HepG2 (cell line): ENCODE measurements around the gene TRMT5. TPM values are rescaled to one million over a fixed set of nuclear protein-coding genes. Genes with fewer than 3 reads are reported as not detected.

Experiments
- ATAC-seq: fragments of 200-7000 bp; cut with Tn5 transposase; 3 replicates; pipeline ENCODE4 v1.9.1; 2020; ENCODE audit warnings: mild to moderate bottlenecking, moderate library complexity
- BruUV-seq: library from RNA; stranded (reverse); fragments of 400-500 nt; replicated peaks from 2 replicates; lab custom pipeline; 2021; lab: Mats Ljungman, UMichigan
- CTCF ChIA-PET: fragments of 300-600 bp; formaldehyde crosslinking; extraction: SDS; loops from one replicate; lab custom pipeline; 2021; ENCODE audit warnings: low total read pairs, inconsistent platforms, low intra/inter-chr PET ratio; lab: Yijun Ruan, JAX
- POLR2A ChIA-PET: fragments of 350-600 bp; sonication (Branson Sonifier 250); formaldehyde crosslinking; loops from one replicate; lab custom pipeline; 2020; ENCODE audit warnings: antibody characterized with exemption, inconsistent platforms; lab: Yijun Ruan, JAX
- DNase-seq: peaks from one replicate; pipeline ENCODE4 v3.0.0-alpha.2; 2015; ENCODE audit warnings: low spot score
- FAIRE-seq: peaks from 3 replicates; lab custom pipeline; 2011; peaks lifted over from hg19 to GRCh38; lab: Jason Lieb, UNC
- H2AFZ ChIP-seq: one replicate; pipeline ENCODE4 v1.6.1; 2011; ENCODE audit warnings: low read length, inconsistent platforms
- H3K27ac ChIP-seq: fragments of 300-600 bp; 3 replicates; pipeline ENCODE4 v1.8.0; 2011; ENCODE audit warnings: mixed run types, mild to moderate bottlenecking, mixed read lengths, low read length, inconsistent platforms; ENCODE audit not compliant: insufficient read depth; ENCODE audit errors: extremely low read length
- H3K27me3 ChIP-seq, 2 experiments: fragments of 200-600 bp in 1 of 2; 2 replicates in 1 of 2; 3 replicates in 1 of 2; pipeline versions ENCODE4 v1.6.0 to v1.8.0; 2011; ENCODE audit warnings: low read length in 2 of 2, mild to moderate bottlenecking in 2 of 2, moderate library complexity in 2 of 2, inconsistent platforms in 1 of 2; ENCODE audit not compliant: insufficient read depth in 2 of 2, control insufficient read depth in 1 of 2
- H3K36me3 ChIP-seq, 2 experiments: fragments of 200-600 bp in 1 of 2; replicated peaks in 1 of 2; 2 replicates in 1 of 2; 3 replicates in 1 of 2; pipeline versions ENCODE4 v1.5.1 to v1.8.0; 2011; ENCODE audit warnings: low read length in 2 of 2, inconsistent platforms in 1 of 2; ENCODE audit not compliant: insufficient read depth in 2 of 2, control insufficient read depth in 1 of 2
- H3K4me1 ChIP-seq: 2 replicates; pipeline ENCODE4 v1.5.1; 2012; ENCODE audit warnings: low read length, inconsistent platforms; ENCODE audit not compliant: insufficient read depth
- H3K4me2 ChIP-seq: 2 replicates; pipeline ENCODE4 v1.6.0; 2011; ENCODE audit warnings: low read depth, low read length, inconsistent platforms
- H3K4me3 ChIP-seq, 3 experiments: fragments of 200-600 bp in 1 of 3; sonication (generic), shearing (Covaris generic) in 1 of 3; replicated peaks in 1 of 3; 2 replicates each; pipeline ENCODE4 v1.5.1; 2011 to 2016; ENCODE audit warnings: low read length in 3 of 3, inconsistent platforms in 2 of 3, low read depth in 2 of 3, mild to moderate bottlenecking in 2 of 3, control low read depth in 1 of 3, mixed read lengths in 1 of 3; ENCODE audit not compliant: insufficient read depth in 1 of 3
- H3K79me2 ChIP-seq: one replicate; pipeline ENCODE4 v1.6.1; 2011; ENCODE audit warnings: low read length, inconsistent platforms; ENCODE audit not compliant: insufficient read depth
- H3K9ac ChIP-seq: 2 replicates; pipeline ENCODE4 v1.6.0; 2011; ENCODE audit warnings: mild to moderate bottlenecking, low read depth, low read length, inconsistent platforms; ENCODE audit not compliant: insufficient read depth
- H3K9me3 ChIP-seq: 2 replicates; pipeline ENCODE4 v1.5.1; 2012; ENCODE audit warnings: mild to moderate bottlenecking, low read length
- H4K20me1 ChIP-seq: 2 replicates; pipeline ENCODE4 v1.6.0; 2011; ENCODE audit warnings: inconsistent platforms, mild to moderate bottlenecking, low read length, moderate library complexity; ENCODE audit not compliant: insufficient read depth
- LBX2 ChIP-seq: sonication (generic); formaldehyde crosslinking; IDR thresholded peaks from 2 replicates; pipeline ENCODE4 v1.5.0; 2020; ENCODE audit warnings: missing genetic modification reagents, mild to moderate bottlenecking, borderline replicate concordance
- ZMYM2 ChIP-seq: sonication (generic); formaldehyde crosslinking; IDR thresholded peaks from 2 replicates; pipeline ENCODE4 v1.8.0; 2022; ENCODE audit warnings: mild to moderate bottlenecking, missing genetic modification reagents
- ZNF280D ChIP-seq: sonication (generic); formaldehyde crosslinking; IDR thresholded peaks from 2 replicates; pipeline ENCODE4 v1.5.1; 2020; ENCODE audit warnings: mild to moderate bottlenecking, missing genetic modification reagents
- ZNF7 ChIP-seq: IDR thresholded peaks from 2 replicates; pipeline ENCODE4 v1.6.1; 2016; ENCODE audit warnings: missing biosample characterization, missing genetic modification reagents
- in situ Hi-C: cut with HindIII; loops from 2 replicates; pipeline ENCODE4 v1.10.0; 2017; ENCODE audit warnings: low pct_unique_long_range_greater_than_20kb; ENCODE audit not compliant: extremely low pct_ligation_motif_present
- intact Hi-C: fragments of 100-400 bp; cut with micrococcal nuclease; formaldehyde crosslinking; loops from one replicate; pipeline ENCODE4 v1.10.0; 2022; ENCODE audit not compliant: unreplicated experiment
- polyA plus RNA-seq, 8 experiments: library from polyadenylated mRNA; depleted of rRNA in 3 of 8; stranded (reverse) in 7 of 8; unstranded in 1 of 8; fragments of >200 nt; fragmentation: Illumina TruSeq in 4 of 8; extraction: Trizol in 4 of 8; gene quantifications; 2 replicates each; pipeline versions ENCODE4 v1.2.1 to v1.2.3, GENCODE V29; 2011 to 2016; ENCODE audit warnings: low read depth in 4 of 8, missing spikeins in 1 of 8, mixed read lengths in 1 of 8; ENCODE audit not compliant: insufficient read depth in 1 of 8
- total RNA-seq, 5 experiments: library from RNA; depleted of rRNA; stranded (reverse); fragments of >200 nt; fragmentation: Illumina TruSeq; extraction: Trizol; gene quantifications; 2 replicates each; pipeline ENCODE4 v1.2.3, GENCODE V29; 2016; ENCODE audit warnings: low read depth in 1 of 5
- TF ChIP-seq, protein P1 (sequence below): sonication (generic); formaldehyde crosslinking; IDR thresholded peaks from 2 replicates; pipeline ENCODE4 v1.8.1; 2023; ENCODE audit warnings: mild to moderate bottlenecking, moderate library complexity, missing genetic modification reagents
- TF ChIP-seq, protein P2 (sequence below): IDR thresholded peaks from 2 replicates; pipeline ENCODE4 v1.6.1; 2016; ENCODE audit warnings: low read depth, control low read depth
- TF ChIP-seq, protein P3 (sequence below): sonication (generic); formaldehyde crosslinking; IDR thresholded peaks from 2 replicates; pipeline ENCODE4 v1.9.0; 2021; ENCODE audit warnings: missing genetic modification reagents, borderline replicate concordance

The TRMT5 gene
- total and polyA plus RNA-seq, 2 of the 13 experiments (the other 11 are each of a cell fraction or from before 2014, with no cell fraction given) = 3.6 to 16.0 TPM

- Histone ChIP-seq H3K9me3 (no peaks in the 10 kb centered on the region), H3K4me2 (no peak overlapping the region)
- FAIRE-seq (no peak), ATAC-seq (no peak)
- POLR2A ChIA-PET = no interaction called here
- TF ChIP-seq ZNF7 (CRISPR knock-in tag) = no peak
- TF ChIP-seq ZMYM2 = no peak
- no peak for TF ChIP-seq LBX2 (CRISPR knock-in tag)
- no peak for TF ChIP-seq ZNF280D
- TF ChIP-seq, protein P1, sequence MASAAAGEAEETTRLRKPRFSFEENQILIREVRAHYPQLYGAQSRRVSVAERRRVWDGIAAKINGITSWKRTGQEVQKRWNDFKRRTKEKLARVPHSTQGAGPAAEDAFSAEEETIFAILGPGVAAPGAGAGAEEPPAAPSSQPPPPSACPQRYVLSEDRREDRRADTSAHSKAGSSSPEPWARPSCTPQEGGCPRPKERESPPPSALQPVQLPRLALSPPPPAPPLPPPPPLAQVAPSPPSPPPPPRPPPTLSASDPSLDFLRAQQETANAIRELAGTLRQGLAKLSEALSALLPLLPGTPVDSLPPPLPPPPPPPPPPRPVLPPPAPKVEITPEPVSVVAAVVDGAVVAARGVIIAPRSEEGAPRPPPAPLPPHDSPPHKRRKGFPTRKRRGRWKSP (CRISPR knock-in tag) = no peak
- TF ChIP-seq, protein P2, sequence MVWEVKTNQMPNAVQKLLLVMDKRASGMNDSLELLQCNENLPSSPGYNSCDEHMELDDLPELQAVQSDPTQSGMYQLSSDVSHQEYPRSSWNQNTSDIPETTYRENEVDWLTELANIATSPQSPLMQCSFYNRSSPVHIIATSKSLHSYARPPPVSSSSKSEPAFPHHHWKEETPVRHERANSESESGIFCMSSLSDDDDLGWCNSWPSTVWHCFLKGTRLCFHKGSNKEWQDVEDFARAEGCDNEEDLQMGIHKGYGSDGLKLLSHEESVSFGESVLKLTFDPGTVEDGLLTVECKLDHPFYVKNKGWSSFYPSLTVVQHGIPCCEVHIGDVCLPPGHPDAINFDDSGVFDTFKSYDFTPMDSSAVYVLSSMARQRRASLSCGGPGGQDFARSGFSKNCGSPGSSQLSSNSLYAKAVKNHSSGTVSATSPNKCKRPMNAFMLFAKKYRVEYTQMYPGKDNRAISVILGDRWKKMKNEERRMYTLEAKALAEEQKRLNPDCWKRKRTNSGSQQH (CRISPR knock-in tag) = no peak
- TF ChIP-seq, protein P3, sequence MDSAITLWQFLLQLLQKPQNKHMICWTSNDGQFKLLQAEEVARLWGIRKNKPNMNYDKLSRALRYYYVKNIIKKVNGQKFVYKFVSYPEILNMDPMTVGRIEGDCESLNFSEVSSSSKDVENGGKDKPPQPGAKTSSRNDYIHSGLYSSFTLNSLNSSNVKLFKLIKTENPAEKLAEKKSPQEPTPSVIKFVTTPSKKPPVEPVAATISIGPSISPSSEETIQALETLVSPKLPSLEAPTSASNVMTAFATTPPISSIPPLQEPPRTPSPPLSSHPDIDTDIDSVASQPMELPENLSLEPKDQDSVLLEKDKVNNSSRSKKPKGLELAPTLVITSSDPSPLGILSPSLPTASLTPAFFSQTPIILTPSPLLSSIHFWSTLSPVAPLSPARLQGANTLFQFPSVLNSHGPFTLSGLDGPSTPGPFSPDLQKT (CRISPR knock-in tag) = no peak
- TF ChIP-seq, all 625 proteins: peak for 0
- no TSS peak for BruUV-seq
- Histone ChIP-seq H4K20me1 (no peaks in the 10 kb centered on the region), H3K27me3 (no peaks in the 10 kb centered on the region), H3K79me2 (no peaks in the 10 kb centered on the region), H3K4me1 (peaks cover 16% of the 10 kb centered on the region), H2AFZ (no peak overlapping the region), H3K4me3 (no peak overlapping the region), H3K36me3 (no peaks in the 10 kb centered on the region), H3K27ac (no peak overlapping the region), H3K9ac (no peak overlapping the region)
- DNase-seq = no peak
- intact Hi-C loops (no loop called here), in situ Hi-C loops (no loop called here)
- CTCF ChIA-PET = no interaction called here
Observed at GRCh38 chr14:60968671-60969070, 12.2 kb downstream of the TRMT5 start.
